Chondrocyte (in vitro differentiated cells): ENCODE measurements around the gene MRE11. TPM values are rescaled to one million over a fixed set of nuclear protein-coding genes. Genes with fewer than 3 reads are reported as not detected.
"Not testable (repeated sequence)": the region's sequence is repeated elsewhere in the genome, so short reads cannot be mapped to it uniquely, and the experiment has no call there.

Experiments used
- DNase-seq: peaks from one replicate; pipeline ENCODE4 v3.0.0; 2021; ENCODE audit warnings: mixed read lengths, low spot score
- H3K27ac Mint-ChIP-seq: one replicate; pipeline ENCODE4 v1.8.0; 2021; ENCODE audit warnings: mild to moderate bottlenecking, moderate library complexity, mixed read lengths; ENCODE audit not compliant: unreplicated experiment
- H3K27me3 Mint-ChIP-seq: 2 replicates; pipeline ENCODE4 v1.8.0; 2021; ENCODE audit warnings: low read depth, mixed read lengths
- H3K36me3 Mint-ChIP-seq: 2 replicates; pipeline ENCODE4 v1.8.0; 2021; ENCODE audit warnings: low read depth, mixed read lengths
- H3K4me1 Mint-ChIP-seq: 2 replicates; pipeline ENCODE4 v1.8.0; 2021; ENCODE audit warnings: low read depth, mild to moderate bottlenecking, mixed read lengths
- H3K4me3 Mint-ChIP-seq: one replicate; pipeline ENCODE4 v1.8.0; 2021; ENCODE audit warnings: mild to moderate bottlenecking, moderate library complexity, mixed read lengths; ENCODE audit not compliant: unreplicated experiment
- H3K9me3 Mint-ChIP-seq: 2 replicates; pipeline ENCODE4 v1.8.0; 2021; ENCODE audit warnings: low read depth, mixed read lengths
- total RNA-seq: library from RNA; stranded (reverse); gene quantifications from 3 replicates; pipeline ENCODE4 v1.2.1, GENCODE V29; 2021
- TF ChIP-seq, protein P1 (sequence below): fragments of 200-600 bp; sonication (generic); IDR thresholded peaks from 2 replicates; pipeline ENCODE4 v1.5.0; 2021; ENCODE audit warnings: antibody characterized with exemption, mild to moderate bottlenecking, moderate library complexity

The MRE11 gene
- total RNA-seq, 1 donor from 2014 or later, result 13.7 TPM

GRCh38 chr11:94516725-94517124, 23.1 kb upstream of the MRE11 start:
- Mint-ChIP-seq H3K27ac (no peak overlapping the region), H3K36me3 (no peaks in the 10 kb centered on the region), H3K9me3 (no peaks in the 10 kb centered on the region), H3K4me3 (no peak overlapping the region), H3K27me3 (peaks cover 8% of the 10 kb centered on the region), H3K4me1 (peaks cover 10% of the 10 kb centered on the region)
- TF ChIP-seq, protein P1, sequence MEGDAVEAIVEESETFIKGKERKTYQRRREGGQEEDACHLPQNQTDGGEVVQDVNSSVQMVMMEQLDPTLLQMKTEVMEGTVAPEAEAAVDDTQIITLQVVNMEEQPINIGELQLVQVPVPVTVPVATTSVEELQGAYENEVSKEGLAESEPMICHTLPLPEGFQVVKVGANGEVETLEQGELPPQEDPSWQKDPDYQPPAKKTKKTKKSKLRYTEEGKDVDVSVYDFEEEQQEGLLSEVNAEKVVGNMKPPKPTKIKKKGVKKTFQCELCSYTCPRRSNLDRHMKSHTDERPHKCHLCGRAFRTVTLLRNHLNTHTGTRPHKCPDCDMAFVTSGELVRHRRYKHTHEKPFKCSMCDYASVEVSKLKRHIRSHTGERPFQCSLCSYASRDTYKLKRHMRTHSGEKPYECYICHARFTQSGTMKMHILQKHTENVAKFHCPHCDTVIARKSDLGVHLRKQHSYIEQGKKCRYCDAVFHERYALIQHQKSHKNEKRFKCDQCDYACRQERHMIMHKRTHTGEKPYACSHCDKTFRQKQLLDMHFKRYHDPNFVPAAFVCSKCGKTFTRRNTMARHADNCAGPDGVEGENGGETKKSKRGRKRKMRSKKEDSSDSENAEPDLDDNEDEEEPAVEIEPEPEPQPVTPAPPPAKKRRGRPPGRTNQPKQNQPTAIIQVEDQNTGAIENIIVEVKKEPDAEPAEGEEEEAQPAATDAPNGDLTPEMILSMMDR, result no peak
- no peak for DNase-seq

DNA sequence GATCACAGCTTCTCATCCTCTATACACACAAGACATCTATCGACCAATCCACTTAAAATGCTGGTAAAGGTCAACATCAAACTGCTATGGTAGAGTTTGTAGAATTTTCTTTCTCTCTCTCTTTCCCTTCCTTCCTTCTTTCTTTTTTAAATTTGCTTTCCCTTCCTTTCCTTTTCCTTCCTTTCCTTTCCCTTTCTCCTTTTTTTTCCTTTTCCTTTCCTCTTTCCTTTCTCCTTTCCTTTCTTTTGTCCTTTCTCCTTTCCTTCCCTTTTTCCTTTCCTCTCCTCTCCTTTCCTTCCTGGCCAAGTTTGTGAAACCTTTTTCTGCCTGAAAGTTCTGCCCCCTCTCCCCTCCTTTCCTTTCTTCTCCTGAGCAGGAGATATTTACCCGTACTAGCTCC, 21.8 kb upstream of the MRE11 start:
- H3K4me1 Mint-ChIP-seq, result peaks cover 10% of the 10 kb centered on the region
- peaks cover 8% of the 10 kb centered on the region for H3K27me3 Mint-ChIP-seq
- no peak for DNase-seq
- no peak overlapping the region for H3K27ac Mint-ChIP-seq
- H3K36me3 Mint-ChIP-seq, result no peaks in the 10 kb centered on the region
- H3K9me3 Mint-ChIP-seq, result no peaks in the 10 kb centered on the region
- no peak overlapping the region for H3K4me3 Mint-ChIP-seq
- TF ChIP-seq, protein P1, result no peak

GRCh38 chr11:94513091-94513490, 19.4 kb upstream of the MRE11 start:
- Mint-ChIP-seq H3K36me3 (no peaks in the 10 kb centered on the region), H3K27ac (no peak overlapping the region), H3K9me3 (no peaks in the 10 kb centered on the region), H3K4me1 (peaks cover 10% of the 10 kb centered on the region), H3K4me3 (peak overlapping the region; percentile 75), H3K27me3 (peaks cover 9% of the 10 kb centered on the region)
- DNase-seq, result no peak
- TF ChIP-seq, protein P1, result no peak

- no peaks in the 10 kb centered on the region for H3K9me3 Mint-ChIP-seq
- H3K36me3 Mint-ChIP-seq, result no peaks in the 10 kb centered on the region
- peak within 1 kb of the TSS; percentile 75 for H3K4me3 Mint-ChIP-seq
- TF ChIP-seq, protein P1, result peak; percentile 15
- peaks cover 10% of the 10 kb centered on the region for H3K4me1 Mint-ChIP-seq
- DNase-seq, result peak; percentile 65
- H3K27me3 Mint-ChIP-seq, result peaks cover 10% of the 10 kb centered on the region
- no peak within 1 kb of the TSS for H3K27ac Mint-ChIP-seq
These were observed 18.5 kb upstream of the MRE11 start, which contains the start of gene C11orf97 for GRCh38 chr11:94511932-94512781. Gene C11orf97, plus strand, starts transcription at chr11:94512461. Its CDS starts 68 bp downstream, at chr11:94512529.

- Mint-ChIP-seq H3K27me3 (peaks cover 3% of the 10 kb centered on the region), H3K27ac (no peak overlapping the region), H3K9me3 (no peaks in the 10 kb centered on the region), H3K4me3 (no peak overlapping the region), H3K4me1 (peaks cover 8% of the 10 kb centered on the region), H3K36me3 (no peaks in the 10 kb centered on the region)
- no peak for DNase-seq
- TF ChIP-seq, protein P1, result no peak
These were observed 13.8 kb upstream of the MRE11 start for GRCh38 chr11:94507485-94507884.

DNA sequence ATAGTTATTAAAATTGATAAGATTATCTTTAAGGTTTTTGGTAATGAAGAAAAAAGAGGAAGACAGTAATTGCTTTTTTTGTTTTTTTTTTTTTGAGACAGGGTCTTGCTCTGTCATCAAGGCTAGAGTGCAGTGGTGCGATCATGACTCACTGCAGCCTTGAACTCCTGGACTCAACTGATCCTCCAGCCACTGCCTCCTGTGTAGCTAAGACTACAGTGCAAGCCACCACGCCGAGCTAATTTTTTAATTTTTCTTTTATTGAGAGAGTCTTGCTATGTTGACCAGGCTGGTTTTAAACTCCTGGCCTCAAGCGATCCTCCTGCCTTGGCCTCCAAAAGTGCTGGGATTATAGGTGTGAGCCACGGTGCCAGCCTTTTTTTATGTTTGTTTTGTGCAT, 12.9 kb upstream of the MRE11 start:
- H3K4me3 Mint-ChIP-seq, H3K36me3 Mint-ChIP-seq, H3K27ac Mint-ChIP-seq, H3K4me1 Mint-ChIP-seq, DNase-seq, H3K9me3 Mint-ChIP-seq, H3K27me3 Mint-ChIP-seq: not testable (repeated sequence)
